G401 (cell line): ENCODE measurements around the gene LONP2. TPM values are rescaled to one million over a fixed set of nuclear protein-coding genes. Genes with fewer than 3 reads are reported as not detected.
"Not testable (repeated sequence)": the region's sequence is repeated elsewhere in the genome, so short reads cannot be mapped to it uniquely, and the experiment has no call there.

Experiments
- DNase-seq: peaks from one replicate; pipeline ENCODE4 v3.0.0-alpha.2; 2015; ENCODE audit warnings: low spot score
- in situ Hi-C: cut with HindIII; loops from 2 replicates; pipeline ENCODE4 v1.10.0; 2016; ENCODE audit warnings: low sequenced_read_pairs, mixed read lengths
- total RNA-seq: library from RNA; depleted of rRNA; stranded (reverse); fragments of >200 nt; shearing (Covaris generic); gene quantifications from 2 replicates; pipeline ENCODE4 v1.2.3, GENCODE V29; 2014

LONP2 gene
- total RNA-seq, 1 experiment from 2014 or later: 36.1 TPM

DNA sequence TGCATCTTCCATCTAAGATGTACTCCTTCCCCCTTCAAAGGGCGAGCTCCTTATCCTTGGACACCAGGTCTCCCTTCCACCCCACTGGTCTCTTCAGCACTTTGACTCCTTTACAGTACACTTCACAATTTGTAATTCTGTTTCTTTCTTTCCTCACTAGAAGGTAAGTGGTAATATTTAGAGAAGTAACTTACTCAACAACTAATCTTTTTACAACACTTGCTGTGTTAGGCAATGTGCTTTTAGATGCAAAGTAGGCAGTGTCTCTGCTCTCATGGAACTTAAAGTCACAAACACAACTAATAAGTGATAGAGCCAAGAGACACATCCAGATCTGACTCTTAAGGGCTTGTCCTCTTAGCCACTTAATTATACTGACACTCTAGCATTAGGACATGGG, 134.7 kb downstream of the LONP2 start:
- in situ Hi-C loops: no loop called here
- no peak for DNase-seq

DNA sequence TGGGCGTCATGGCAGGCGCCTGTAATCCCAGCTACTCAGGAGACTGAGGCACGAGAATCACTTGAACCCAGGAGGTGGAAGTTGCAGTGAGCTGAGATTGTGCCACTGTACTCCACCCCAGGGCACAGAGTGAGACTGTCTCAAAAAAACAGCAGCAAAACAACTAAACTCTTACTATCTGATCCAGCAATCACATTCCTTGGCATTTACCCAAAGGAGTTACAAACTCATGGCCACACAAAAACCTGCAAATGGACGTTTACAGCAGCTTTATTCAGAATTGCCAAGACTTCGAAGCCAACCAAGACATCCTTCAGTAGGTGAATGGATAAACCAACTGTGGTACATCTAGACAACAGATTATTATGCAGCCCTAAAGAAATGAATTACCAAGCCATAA, 137.1 kb downstream of the LONP2 start:
- in situ Hi-C loops: no loop called here
- DNase-seq: no peak

DNA sequence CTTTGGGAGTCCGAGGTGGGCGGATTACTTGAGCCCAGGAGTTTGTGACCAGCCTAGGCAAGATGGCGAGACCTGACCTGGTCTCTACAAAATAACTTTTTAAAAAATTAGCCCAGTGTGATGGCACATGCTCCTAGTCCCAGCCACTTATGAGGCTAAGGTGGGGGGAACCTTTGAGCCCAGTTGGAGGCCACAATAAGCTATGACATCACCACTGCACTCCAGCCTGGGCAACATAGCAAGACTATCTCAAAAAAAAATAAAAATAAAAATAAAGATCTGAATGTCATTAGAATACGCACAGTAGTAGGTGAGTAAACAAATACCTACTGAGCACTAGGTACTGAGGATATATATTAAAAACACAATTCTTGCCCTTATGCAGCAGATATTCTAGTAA, 138.0 kb downstream of the LONP2 start:
- in situ Hi-C loops: no loop called here
- no peak for DNase-seq

DNA sequence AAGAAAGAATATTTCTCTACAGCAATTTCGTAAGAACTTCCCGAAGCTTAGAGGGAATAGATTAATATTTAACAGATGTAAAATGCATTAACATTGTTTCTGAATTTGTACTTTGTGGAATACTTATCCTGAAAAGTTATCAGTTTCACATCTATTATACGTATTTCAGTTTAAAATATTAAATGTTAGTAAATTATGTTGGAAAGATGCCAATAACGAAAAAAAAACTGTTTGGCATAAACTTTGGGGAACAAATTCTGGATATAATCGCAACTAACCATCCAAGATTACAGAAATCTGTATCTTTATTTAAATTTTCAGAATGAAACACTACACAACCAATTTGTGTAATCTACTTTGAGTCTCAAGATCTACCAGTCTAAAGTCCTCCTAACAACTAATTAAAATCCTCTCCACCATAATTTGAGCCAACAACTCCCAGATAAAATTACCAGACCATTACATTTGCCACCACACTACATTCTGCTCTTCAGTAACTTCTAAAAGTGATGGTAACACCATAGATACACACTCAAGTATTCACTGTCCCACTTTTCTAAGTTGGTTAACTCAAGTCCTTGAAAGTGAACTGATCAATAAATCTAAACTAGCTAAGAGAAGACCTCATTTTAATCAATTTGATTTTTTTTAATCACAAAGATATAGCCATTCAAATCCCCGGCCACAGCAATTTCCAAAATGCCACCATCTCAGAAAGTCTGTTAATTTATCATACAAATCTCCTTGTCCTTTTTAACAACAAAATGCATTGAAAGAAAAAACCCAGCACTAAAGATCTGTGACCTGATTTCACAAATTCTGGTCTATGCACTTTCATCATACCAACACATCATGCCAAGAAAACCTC, 139.1 kb downstream of the LONP2 start:
- in situ Hi-C loops: no loop called here
- no peak for DNase-seq

DNA sequence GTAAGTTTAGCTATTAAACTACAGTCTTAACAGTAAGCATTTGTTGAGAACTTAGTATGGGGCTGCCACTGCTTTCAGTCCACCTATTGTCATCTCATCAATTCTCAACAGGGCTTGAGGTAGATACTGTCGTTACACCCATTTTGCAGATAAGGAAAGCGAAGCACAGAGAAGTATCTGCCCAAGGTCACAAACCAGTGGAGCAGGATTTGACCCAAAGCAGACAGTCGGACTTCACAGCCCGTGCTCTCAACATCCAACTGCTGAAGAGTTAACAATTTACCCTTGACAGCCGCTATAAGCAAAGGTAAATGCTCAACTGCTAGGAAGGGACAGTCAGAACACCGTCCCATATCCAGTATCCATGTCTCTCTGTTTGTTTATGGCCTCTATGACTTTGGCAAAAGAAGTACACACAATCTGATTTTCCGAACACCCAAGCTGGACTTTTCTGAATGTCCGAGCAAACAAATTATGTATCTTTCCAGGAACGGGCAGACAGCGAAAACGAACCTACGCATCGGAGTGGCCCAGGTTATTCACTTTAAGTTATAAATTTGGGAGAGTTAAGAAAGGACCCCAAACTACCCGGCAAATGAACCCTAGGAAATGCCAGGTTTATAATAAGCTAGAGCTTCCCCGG, 139.9 kb downstream of the LONP2 start:
- in situ Hi-C loops: no loop called here
- peak; percentile 34 for DNase-seq

DNA sequence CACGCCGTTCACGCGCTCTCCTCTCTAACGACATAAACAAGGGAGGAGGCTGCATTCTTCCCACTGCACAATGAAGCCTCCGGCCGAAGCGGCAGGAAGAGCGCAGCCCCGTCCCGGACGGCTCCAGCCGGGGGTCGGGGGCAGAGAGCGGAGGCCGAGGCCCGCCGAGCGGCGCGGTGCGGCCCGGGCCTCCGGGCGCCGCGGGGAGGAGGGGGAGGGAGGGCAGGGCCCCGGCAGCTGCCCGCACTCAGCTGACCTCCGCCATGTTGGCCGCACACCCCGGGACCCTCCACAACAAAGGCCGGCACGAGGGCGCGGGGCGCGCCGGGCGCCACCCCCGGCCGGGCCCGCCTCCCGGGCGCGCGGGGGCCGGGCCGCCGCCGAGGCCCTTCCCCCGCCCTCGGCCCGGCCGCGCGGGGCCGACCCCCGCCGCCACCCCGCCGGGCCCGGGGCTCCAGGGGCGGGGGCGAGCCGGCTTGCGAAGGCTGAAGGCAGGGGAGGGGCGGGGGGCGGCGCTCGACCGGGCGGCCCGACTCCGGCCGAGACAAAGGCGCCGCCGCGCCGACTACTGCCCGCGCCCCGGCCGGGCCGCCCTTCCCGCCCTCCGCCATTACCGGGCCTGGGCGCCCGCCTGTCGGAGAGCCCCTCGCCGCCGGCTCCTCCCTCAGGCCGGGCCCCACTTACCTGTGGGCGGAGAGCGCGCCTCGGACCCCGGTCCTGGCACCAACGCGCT, 140.6 kb downstream of the LONP2 start:
- peak; percentile 43 for DNase-seq
- in situ Hi-C loops: no loop called here

DNA sequence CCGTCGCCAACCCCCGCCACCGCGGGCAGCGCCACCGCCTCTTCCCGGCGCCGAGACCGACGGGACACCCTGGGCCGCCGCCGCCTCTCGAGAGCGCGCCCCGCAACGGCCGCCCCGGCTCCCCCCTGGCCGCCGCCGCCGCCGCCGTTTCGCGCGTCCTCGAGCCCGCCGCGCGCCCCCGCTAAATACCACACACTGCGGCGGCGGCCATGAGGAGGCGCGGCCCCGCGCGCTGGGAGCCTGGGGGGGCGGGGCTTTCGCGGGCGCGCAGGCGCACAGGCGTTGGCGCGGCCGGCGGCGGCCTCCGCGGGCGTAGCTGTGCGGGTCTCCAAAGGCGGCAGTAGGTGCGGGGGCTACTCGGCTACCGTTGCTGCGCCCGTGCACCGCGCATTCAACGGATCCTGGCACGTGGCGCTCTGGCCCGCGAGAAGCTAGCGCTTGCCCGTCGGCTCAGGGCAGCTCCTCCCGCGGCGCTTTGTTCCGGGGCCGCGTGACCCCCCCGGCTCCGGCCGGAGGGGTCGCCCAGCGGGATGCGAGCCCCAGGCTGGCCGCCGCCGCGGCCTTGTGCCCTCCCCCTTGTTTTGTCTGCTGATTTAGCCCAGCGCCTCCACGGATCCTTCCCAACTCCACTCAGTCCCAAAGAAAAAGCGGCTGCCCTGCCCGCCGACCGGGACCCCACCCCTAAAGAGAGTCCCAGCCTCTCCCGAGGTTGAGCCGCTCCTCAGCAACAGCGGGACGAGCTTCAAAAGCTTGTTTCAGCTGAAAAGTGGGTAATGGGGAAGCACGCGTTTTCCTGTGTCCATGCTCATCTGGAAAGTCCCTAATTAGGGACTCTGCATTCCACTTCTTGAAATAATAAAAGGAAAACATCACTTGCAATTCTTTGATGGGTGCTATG, 141.4 kb downstream of the LONP2 start, which contains the start of gene SIAH1:
SIAH1 (minus strand) TSS at position 161 of the 898 bp plus-strand sequence. CDS start 22,985 bp downstream, outside the sequence.
- in situ Hi-C loops: no loop called here
- peak; percentile 77 for DNase-seq

DNA sequence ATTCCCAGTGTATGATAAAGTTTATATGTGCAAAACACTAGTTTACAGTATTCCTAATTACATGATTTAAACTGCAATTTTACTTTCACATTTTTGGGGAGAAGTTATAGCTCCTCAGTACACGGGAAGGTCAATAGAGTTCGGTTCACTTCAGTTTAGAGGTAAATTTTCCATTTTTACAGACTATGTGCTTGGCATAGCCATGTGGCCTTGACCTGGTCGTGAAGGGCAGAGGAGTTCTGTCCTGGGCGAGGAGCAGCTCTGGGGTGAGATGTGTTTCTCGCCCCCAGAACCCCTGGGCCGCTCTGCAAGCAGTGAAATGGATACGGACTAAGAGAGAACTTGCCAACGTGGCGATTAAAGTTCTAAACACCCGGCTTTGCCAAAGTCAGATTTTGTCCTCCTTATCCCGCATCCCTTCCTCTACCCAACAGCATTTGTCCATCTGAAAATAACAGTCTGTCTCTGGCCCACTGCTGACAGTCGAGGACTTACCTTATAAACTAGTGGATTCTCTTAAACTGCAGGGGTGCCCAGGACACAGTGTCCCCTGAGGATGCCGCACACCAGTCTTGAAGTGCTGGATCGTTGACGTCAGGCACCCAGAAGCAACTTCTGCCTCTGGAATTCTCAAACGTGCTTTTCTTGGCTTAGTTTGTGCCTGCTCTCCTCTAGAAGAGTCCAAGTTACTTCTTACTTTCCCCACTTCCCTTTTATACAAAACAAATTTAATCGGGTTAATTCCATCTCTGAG, 142.6 kb downstream of the LONP2 start:
- in situ Hi-C loops: no loop called here
- no peak for DNase-seq

DNA sequence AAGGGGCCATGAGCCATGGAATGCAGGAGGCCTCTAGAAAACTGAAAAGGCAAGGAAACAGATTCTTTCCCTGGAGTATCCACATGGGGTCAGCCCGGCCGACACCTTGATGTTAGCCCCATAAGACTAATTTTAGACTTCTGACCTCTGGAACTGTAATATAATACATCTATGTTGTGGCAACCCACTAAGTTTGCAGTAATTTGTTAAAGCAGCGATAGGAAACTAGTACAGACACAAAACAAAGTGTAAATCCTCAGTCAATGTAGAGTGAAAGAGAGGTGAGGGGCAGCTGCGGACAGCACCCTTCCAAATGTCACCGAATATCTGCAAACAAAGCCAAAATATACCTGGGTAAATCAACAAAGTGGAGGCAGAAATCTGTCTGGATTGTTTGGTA, 148.3 kb downstream of the LONP2 start:
- in situ Hi-C loops: no loop called here
- DNase-seq: no peak

DNA sequence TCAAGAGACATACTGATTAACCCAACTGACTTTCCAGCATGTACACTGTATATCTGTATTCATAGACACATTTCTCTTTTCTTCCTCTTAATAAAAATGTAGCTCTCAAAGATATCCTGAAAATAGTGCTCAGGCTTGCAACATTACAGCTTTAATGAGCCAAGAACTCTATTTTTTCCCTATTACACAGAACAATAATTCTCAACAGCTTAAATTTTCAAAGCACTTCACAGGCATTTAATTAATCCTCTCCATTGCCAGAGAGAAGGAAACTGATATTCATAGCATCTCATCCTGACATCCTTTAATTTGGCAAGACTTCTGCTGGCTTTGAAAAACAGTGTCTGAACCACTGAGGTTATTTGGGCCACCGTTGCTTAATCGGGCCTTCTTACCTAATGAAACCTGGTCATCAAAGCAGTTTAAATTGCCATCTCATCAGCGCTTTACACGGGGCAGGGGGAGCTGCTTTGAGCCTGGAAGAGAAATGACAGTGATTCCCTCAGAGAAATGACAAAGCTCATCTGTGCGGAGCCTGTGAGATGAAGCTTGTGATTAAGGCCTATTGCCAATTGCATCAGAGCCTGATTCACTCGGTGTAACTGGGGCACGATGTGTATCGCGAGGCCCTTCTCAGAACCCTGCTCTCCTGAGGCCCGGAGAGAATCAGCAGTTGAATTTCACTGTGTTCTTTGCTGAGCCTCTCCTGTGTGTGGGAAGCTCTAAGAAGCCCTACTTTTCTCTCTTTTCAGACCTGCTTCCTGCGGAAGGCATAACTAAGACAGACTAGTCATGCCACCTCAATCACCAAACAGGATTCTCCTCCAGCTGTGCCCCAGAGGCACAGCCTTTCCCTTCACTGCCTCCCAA, 149.6 kb downstream of the LONP2 start:
- peak; percentile 69 for DNase-seq

DNA sequence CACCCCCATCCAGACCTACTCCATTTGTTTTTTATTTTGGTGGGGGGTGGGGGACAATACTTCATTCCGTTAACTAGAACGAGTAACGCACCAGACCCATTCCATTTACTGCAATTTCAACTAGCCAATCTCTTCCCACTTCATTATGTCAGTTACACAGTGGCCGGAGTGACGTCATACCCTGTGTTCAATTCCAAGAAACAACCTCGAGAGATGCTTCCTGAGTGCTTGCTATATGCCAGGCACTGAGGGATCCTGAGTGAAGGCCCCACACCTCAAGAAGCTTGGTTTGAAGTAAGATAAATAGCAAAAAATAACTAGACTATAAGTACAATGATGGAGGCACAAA, 150.2 kb downstream of the LONP2 start:
- no peak for DNase-seq
- in situ Hi-C loops: no loop called here

More for the DNA sequence above, 149.6 kb downstream of the LONP2 start:
- in situ Hi-C loops: no loop called here

DNA sequence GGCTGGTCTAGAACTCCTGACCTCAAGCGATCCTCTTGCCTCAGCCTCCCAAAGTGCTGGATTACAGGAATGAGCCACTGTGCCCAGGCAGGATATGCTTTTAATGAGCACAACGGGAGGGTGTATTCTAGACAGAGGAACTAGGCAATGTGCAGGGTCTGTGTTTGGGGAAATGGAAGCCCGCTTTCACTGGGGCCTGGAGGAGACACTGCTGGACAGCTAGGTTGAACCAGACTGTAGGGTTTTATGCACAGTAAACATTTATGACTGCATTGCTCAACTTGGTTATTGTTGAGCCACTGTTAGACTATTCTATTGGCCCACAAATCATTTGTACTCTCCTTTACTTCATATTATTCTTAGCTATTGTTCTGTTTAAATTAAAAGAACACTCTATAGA, 151.3 kb downstream of the LONP2 start:
- no peak for DNase-seq
- in situ Hi-C loops: no loop called here

DNA sequence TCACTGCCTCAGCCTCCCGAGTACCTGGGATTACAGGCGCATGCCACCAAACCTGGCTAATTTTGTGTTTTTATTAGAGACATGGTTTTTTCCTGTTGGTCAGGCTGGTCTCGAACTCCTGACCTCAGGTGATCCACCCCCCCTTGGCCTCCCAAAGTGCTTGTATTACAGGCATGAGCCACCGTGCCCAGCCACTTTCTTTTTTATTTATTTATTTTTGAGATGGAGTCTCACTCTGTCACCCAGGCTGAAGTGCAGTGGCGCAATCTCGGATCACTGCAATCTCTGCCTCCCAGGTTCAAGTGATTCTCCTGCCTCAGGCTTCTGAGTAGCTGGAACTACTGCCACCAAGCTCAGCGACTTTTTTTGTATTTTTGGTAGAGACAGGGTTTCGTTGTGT, 158.4 kb downstream of the LONP2 start:
- in situ Hi-C loops, DNase-seq: not testable (repeated sequence)

DNA sequence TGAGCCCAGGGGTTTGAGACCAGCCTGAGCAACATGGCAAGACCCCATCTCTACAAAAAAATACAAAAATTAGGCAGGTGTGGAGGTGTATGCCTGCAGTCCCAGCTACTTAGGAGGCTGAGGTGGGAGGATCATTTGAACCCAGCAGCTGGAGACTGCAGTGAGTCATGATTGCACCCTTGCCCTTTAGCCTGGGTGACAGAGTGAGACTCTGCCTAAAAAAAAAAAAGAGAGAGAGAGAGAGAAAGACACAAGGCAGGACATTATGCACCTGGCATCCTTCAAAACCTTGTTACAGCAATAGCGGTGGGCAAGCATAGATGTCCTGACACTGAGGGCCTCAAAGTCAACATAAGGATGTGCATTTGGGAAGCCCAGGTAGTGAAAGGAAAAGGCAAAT, 161.1 kb downstream of the LONP2 start:
- no peak for DNase-seq
- in situ Hi-C loops: no loop called here

DNA sequence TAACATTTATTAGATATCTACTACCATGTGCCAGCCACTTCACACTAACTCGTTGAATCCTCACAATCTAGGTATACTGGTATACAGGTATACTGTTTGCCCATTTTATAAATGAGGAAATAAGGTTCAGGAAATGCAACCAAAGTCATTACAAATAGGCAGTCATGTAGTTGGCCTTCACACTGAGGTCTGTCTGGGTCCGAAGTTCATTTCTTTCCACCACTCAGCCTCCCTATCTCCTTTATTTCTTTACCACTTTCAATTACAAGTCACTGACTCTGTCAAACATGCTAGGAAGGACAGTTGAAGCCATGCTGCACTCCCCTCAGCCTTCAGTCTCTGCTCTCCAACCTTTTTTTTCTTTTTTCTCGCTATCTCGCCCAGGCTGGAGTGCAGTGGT, 161.8 kb downstream of the LONP2 start:
- DNase-seq: no peak
- in situ Hi-C loops: no loop called here
